Vagina (tissue), 2 donors: ENCODE measurements around the gene SLC13A1. TPM values are rescaled to one million over a fixed set of nuclear protein-coding genes. Genes with fewer than 3 reads are reported as not detected.

Source experiments
- DNase-seq, 2 donors: peaks; one replicate each; pipeline ENCODE4 v3.0.0-alpha.2; 2017; ENCODE audit errors: extremely low spot score in 2 of 2
- H3K27ac ChIP-seq: fragments of 200-600 bp; sonication (generic); one replicate; pipeline ENCODE4 v1.5.1; 2019
- H3K27me3 ChIP-seq: fragments of 200-600 bp; sonication (generic); one replicate; pipeline ENCODE4 v1.5.1; 2019
- H3K36me3 ChIP-seq, 2 donors: fragments of 200-600 bp; sonication (generic); one replicate each; pipeline ENCODE4 v1.5.1; 2017 to 2019
- H3K4me1 ChIP-seq: fragments of 200-600 bp; sonication (generic); one replicate; pipeline ENCODE4 v1.5.1; 2019
- H3K4me3 ChIP-seq, 2 donors: fragments of 200-600 bp; sonication (generic); 1 replicate in 1 of 2; 2 replicates in 1 of 2; pipeline ENCODE4 v1.5.1; 2016 to 2019
- H3K9me3 ChIP-seq: fragments of 200-600 bp; sonication (generic); one replicate; pipeline ENCODE4 v1.5.1; 2019
- CTCF ChIP-seq, 3 experiments: fragments of 450-650 bp in 2 of 3; fragments of 200-600 bp in 1 of 3; sonication (generic) in 1 of 3; IDR thresholded peaks; one replicate each; pipeline ENCODE4 v1.5.1; 2017 to 2019; ENCODE audit warnings: antibody characterized with exemption in 3 of 3, mild to moderate bottlenecking in 2 of 3, moderate library complexity in 2 of 3
- POLR2A ChIP-seq, 2 donors: fragments of 450-650 bp; IDR thresholded peaks; one replicate each; pipeline ENCODE4 v1.6.1; 2017; ENCODE audit warnings: antibody characterized with exemption in 2 of 2, mild to moderate bottlenecking in 2 of 2, moderate library complexity in 2 of 2
- POLR2AphosphoS5 ChIP-seq, 2 donors: sonication (generic); formaldehyde crosslinking; IDR thresholded peaks; one replicate each; pipeline ENCODE4 v1.9.0; 2017; ENCODE audit warnings: antibody characterized with exemption in 2 of 2, mild to moderate bottlenecking in 2 of 2, low read depth in 1 of 2; ENCODE audit not compliant: insufficient read depth in 1 of 2
- intact Hi-C: fragments of 100-400 bp; cut with DNase I; formaldehyde crosslinking; loops from one replicate; pipeline ENCODE4 v1.15.1; 2023
- total RNA-seq: library from RNA; depleted of rRNA; stranded (reverse); fragments of >200 nt; gene quantifications from one replicate; pipeline ENCODE4 v1.2.3, GENCODE V29; 2016

The SLC13A1 gene
- total RNA-seq, 1 donor from 2014 or later, result not detected

GRCh38 chr7:123133924-123134323, 65.8 kb downstream of the SLC13A1 start:
- Histone ChIP-seq H3K9me3 (no peaks in the 10 kb centered on the region), H3K36me3 (no peaks in the 10 kb centered on the region), H3K27ac (no peak overlapping the region), H3K27me3 (no peaks in the 10 kb centered on the region), H3K4me1 (no peaks in the 10 kb centered on the region), H3K4me3 (no peak overlapping the region)
- TF ChIP-seq POLR2A (IDR thresholded peaks at IDR 0.05) (no peak), CTCF (IDR thresholded peaks at IDR 0.05) (no peak), POLR2AphosphoS5 (IDR thresholded peaks at IDR 0.05; ENCODE audit: insufficient read depth in 1 of 2, low read depth in 1 of 2) (no peak)
- DNase-seq, result no peak
- intact Hi-C loops, result no loop called here

GRCh38 chr7:123131961-123132360, 67.8 kb downstream of the SLC13A1 start:
- Histone ChIP-seq H3K9me3 (no peaks in the 10 kb centered on the region), H3K4me1 (no peaks in the 10 kb centered on the region), H3K27me3 (no peaks in the 10 kb centered on the region), H3K27ac (no peak overlapping the region), H3K4me3 (no peak overlapping the region), H3K36me3 (no peaks in the 10 kb centered on the region)
- intact Hi-C loops, result no loop called here
- DNase-seq, result no peak
- no peak for TF ChIP-seq POLR2A (IDR thresholded peaks at IDR 0.05)
- TF ChIP-seq CTCF (IDR thresholded peaks at IDR 0.05), result no peak
- TF ChIP-seq POLR2AphosphoS5 (IDR thresholded peaks at IDR 0.05; ENCODE audit: insufficient read depth in 1 of 2, low read depth in 1 of 2), result no peak

- H3K27ac ChIP-seq, result no peak overlapping the region
- DNase-seq, result no peak
- H3K4me1 ChIP-seq, result no peaks in the 10 kb centered on the region
- no peaks in the 10 kb centered on the region for H3K9me3 ChIP-seq
- H3K27me3 ChIP-seq, result no peaks in the 10 kb centered on the region
- TF ChIP-seq CTCF (IDR thresholded peaks at IDR 0.05) (no peak), POLR2A (IDR thresholded peaks at IDR 0.05) (no peak)
- no peak overlapping the region for H3K4me3 ChIP-seq
- no peaks in the 10 kb centered on the region for H3K36me3 ChIP-seq
- intact Hi-C loops, result no loop called here
Observed at GRCh38 chr7:123131556-123131955, 68.2 kb downstream of the SLC13A1 start.

GRCh38 chr7:123131140-123131539, 68.6 kb downstream of the SLC13A1 start:
- Histone ChIP-seq H3K27me3 (no peaks in the 10 kb centered on the region), H3K27ac (no peak overlapping the region), H3K9me3 (no peaks in the 10 kb centered on the region), H3K36me3 (no peaks in the 10 kb centered on the region), H3K4me1 (no peaks in the 10 kb centered on the region), H3K4me3 (no peak overlapping the region)
- no peak for DNase-seq
- intact Hi-C loops, result no loop called here
- TF ChIP-seq CTCF (IDR thresholded peaks at IDR 0.05), result no peak
- no peak for TF ChIP-seq POLR2AphosphoS5 (IDR thresholded peaks at IDR 0.05; ENCODE audit: insufficient read depth in 1 of 2, low read depth in 1 of 2)
- no peak for TF ChIP-seq POLR2A (IDR thresholded peaks at IDR 0.05)

- no peak overlapping the region for H3K4me3 ChIP-seq
- no peaks in the 10 kb centered on the region for H3K36me3 ChIP-seq
- DNase-seq, result no peak
- intact Hi-C loops, result no loop called here
- no peaks in the 10 kb centered on the region for H3K9me3 ChIP-seq
- no peak overlapping the region for H3K27ac ChIP-seq
- TF ChIP-seq POLR2AphosphoS5 (IDR thresholded peaks at IDR 0.05; ENCODE audit: insufficient read depth in 1 of 2, low read depth in 1 of 2), result no peak
- no peak for TF ChIP-seq POLR2A (IDR thresholded peaks at IDR 0.05)
- no peak for TF ChIP-seq CTCF (IDR thresholded peaks at IDR 0.05)
- no peaks in the 10 kb centered on the region for H3K4me1 ChIP-seq
- no peaks in the 10 kb centered on the region for H3K27me3 ChIP-seq
Observed at GRCh38 chr7:123126691-123127090, 73.1 kb downstream of the SLC13A1 start.
